ENCODE data around the gene SLAMF7. TPM values are rescaled to one million over a fixed set of nuclear protein-coding genes. Genes with fewer than 3 reads are reported as not detected.

The SLAMF7 gene
- total RNA-seq, 3 donors from 2014 or later (not counting 1 experiment from before 2014, with no cell fraction given) = 191 to 301 (median 227) TPM

GRCh38 chr1:160797271-160797709 is 58.2 kb downstream of the SLAMF7 start:
- no peaks in the 10 kb centered on the region for H3K36me3 Mint-ChIP-seq
- peak overlapping the region; percentile 90 for H3K4me3 Mint-ChIP-seq
- H3K27me3 Mint-ChIP-seq (ENCODE audit: low read depth in 2 of 2) = no peaks in the 10 kb centered on the region
- peaks cover 66 to 77% of the 10 kb centered on the region in 2 donors for H3K4me1 Mint-ChIP-seq
- peak overlapping the region; percentile 91 to 95 for H3K27ac Mint-ChIP-seq
- H3K9me3 Mint-ChIP-seq = no peaks in the 10 kb centered on the region
- Histone ChIP-seq H3K9me3 (ENCODE audit: control insufficient read depth, insufficient read depth, low read length) (no peaks in the 10 kb centered on the region), H3K4me3 (ENCODE audit: low read length) (peak overlapping the region; percentile 39), H3K27me3 (ENCODE audit: control insufficient read depth, insufficient read depth, low read length) (no peaks in the 10 kb centered on the region), H3K27ac (ENCODE audit: low read length) (peak overlapping the region; percentile 94), H3K36me3 (ENCODE audit: control insufficient read depth, insufficient read depth, low read length) (peaks cover 14% of the 10 kb centered on the region), H3K4me1 (ENCODE audit: control insufficient read depth, insufficient read depth, low read length) (peaks cover 57% of the 10 kb centered on the region)
- DNase-seq (no peak), ATAC-seq (no peak)
- WGBS (ENCODE audit: insufficient coverage) = 44% methylated on average over 2 of the region's 3 CpGs
- TF ChIP-seq, protein P1, sequence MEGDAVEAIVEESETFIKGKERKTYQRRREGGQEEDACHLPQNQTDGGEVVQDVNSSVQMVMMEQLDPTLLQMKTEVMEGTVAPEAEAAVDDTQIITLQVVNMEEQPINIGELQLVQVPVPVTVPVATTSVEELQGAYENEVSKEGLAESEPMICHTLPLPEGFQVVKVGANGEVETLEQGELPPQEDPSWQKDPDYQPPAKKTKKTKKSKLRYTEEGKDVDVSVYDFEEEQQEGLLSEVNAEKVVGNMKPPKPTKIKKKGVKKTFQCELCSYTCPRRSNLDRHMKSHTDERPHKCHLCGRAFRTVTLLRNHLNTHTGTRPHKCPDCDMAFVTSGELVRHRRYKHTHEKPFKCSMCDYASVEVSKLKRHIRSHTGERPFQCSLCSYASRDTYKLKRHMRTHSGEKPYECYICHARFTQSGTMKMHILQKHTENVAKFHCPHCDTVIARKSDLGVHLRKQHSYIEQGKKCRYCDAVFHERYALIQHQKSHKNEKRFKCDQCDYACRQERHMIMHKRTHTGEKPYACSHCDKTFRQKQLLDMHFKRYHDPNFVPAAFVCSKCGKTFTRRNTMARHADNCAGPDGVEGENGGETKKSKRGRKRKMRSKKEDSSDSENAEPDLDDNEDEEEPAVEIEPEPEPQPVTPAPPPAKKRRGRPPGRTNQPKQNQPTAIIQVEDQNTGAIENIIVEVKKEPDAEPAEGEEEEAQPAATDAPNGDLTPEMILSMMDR (IDR thresholded peaks at IDR 0.05) = no peak
- intact Hi-C loops (cut with micrococcal nuclease) = loop anchor here (1.0 to 5.0 kb wide), 5 partner anchors 40 to 114 kb away; partner anchors contain the start of genes CD244 and SLAMF7

DNA sequence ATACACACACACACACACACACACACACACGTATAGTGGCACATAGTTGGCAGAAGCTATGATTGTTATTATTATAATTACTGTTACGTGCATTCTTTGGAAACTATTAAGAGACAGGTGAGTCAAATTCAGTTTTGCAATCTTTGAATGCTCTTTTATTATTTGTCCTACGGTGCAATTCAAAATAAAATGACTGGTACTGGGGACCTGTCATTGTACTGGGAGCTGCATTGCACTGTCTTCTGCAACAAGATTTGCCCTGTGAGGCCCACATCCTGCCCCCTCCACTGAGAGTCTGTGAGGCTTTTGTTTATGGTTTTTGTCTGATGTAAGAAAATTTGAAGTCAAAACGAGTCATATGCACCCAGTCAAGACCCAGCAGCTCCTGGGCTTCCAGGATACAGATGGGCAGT is 58.8 kb downstream of the SLAMF7 start:
- Mint-ChIP-seq H3K27me3 (ENCODE audit: low read depth in 2 of 2) (no peaks in the 10 kb centered on the region), H3K4me3 (peak overlapping the region; percentile 90), H3K9me3 (no peaks in the 10 kb centered on the region), H3K27ac (peak overlapping the region; percentile 91 to 95), H3K36me3 (no peaks in the 10 kb centered on the region), H3K4me1 (peaks cover 66 to 77% of the 10 kb centered on the region in 2 donors)
- no peaks in the 10 kb centered on the region for H3K9me3 ChIP-seq (ENCODE audit: control insufficient read depth, insufficient read depth, low read length)
- peak overlapping the region; percentile 94 for H3K27ac ChIP-seq (ENCODE audit: low read length)
- H3K4me3 ChIP-seq (ENCODE audit: low read length) = peak overlapping the region; percentile 39
- peak; percentile 48 to 70 (median 57) for ATAC-seq
- H3K27me3 ChIP-seq (ENCODE audit: control insufficient read depth, insufficient read depth, low read length) = no peaks in the 10 kb centered on the region
- DNase-seq = peak; percentile 39 to 77
- WGBS (ENCODE audit: insufficient coverage) = 0% methylated on average over 3 of the region's 4 CpGs
- peaks cover 58% of the 10 kb centered on the region for H3K4me1 ChIP-seq (ENCODE audit: control insufficient read depth, insufficient read depth, low read length)
- peaks cover 19% of the 10 kb centered on the region for H3K36me3 ChIP-seq (ENCODE audit: control insufficient read depth, insufficient read depth, low read length)
- TF ChIP-seq, protein P1 (IDR thresholded peaks at IDR 0.05) = no peak
- intact Hi-C loops (cut with micrococcal nuclease) = loop anchor here (1.0 to 5.0 kb wide), 5 partner anchors 39 to 115 kb away; partner anchors contain the start of genes CD244 and SLAMF7

DNA sequence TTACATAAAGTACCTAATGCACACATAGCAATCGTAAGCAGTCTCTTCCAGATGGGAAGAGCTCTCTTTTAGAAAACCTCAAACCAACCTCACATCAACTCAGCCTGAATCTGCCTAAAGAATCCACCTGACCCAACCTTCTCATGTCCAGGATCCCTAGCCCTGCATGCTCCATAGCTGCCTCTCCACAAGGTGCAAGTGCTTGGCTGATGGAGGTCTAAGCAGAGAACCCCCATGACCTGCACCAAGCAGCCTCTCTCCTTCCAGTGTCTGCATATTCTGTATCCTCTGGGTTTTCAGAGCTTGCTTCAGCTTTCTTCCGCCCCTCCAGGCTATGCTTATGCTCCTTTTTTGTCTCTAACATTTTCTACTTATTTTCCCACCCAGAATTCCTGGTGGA is 59.4 kb downstream of the SLAMF7 start:
- Histone ChIP-seq H3K27me3 (ENCODE audit: control insufficient read depth, insufficient read depth, low read length) (no peaks in the 10 kb centered on the region), H3K27ac (ENCODE audit: low read length) (peak overlapping the region; percentile 94), H3K4me1 (ENCODE audit: control insufficient read depth, insufficient read depth, low read length) (peaks cover 58% of the 10 kb centered on the region), H3K9me3 (ENCODE audit: control insufficient read depth, insufficient read depth, low read length) (no peaks in the 10 kb centered on the region), H3K36me3 (ENCODE audit: control insufficient read depth, insufficient read depth, low read length) (peaks cover 19% of the 10 kb centered on the region), H3K4me3 (ENCODE audit: low read length) (no peak overlapping the region)
- DNase-seq (no peak), ATAC-seq (no peak)
- intact Hi-C loops (cut with micrococcal nuclease) = loop anchor here (5.0 kb wide), 3 partner anchors 39 to 64 kb away; partner anchors contain the start of gene CD244
- H3K27me3 Mint-ChIP-seq (ENCODE audit: low read depth in 2 of 2) = no peaks in the 10 kb centered on the region
- H3K9me3 Mint-ChIP-seq = no peaks in the 10 kb centered on the region
- H3K4me3 Mint-ChIP-seq = peak overlapping the region; percentile 90
- peaks cover 66 to 77% of the 10 kb centered on the region in 2 donors for H3K4me1 Mint-ChIP-seq
- H3K36me3 Mint-ChIP-seq = no peaks in the 10 kb centered on the region
- WGBS (ENCODE audit: insufficient coverage) = 46% methylated on average over 2 of the region's 2 CpGs
- TF ChIP-seq, protein P1 (IDR thresholded peaks at IDR 0.05) = no peak
- H3K27ac Mint-ChIP-seq = peak overlapping the region; percentile 91 to 95

DNA sequence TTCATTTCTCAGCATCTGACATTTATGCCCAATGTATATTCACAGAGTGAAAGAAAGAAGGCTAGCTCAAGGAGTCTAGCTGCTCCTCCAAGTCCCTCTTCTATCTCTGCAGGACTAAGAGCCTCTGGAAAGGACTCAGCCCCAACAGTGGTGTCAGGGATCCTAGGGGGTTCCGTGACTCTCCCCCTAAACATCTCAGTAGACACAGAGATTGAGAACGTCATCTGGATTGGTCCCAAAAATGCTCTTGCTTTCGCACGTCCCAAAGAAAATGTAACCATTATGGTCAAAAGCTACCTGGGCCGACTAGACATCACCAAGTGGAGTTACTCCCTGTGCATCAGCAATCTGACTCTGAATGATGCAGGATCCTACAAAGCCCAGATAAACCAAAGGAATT is 60.6 kb downstream of the SLAMF7 start:
- H3K9me3 ChIP-seq (ENCODE audit: control insufficient read depth, insufficient read depth, low read length) = no peaks in the 10 kb centered on the region
- Mint-ChIP-seq H3K27me3 (ENCODE audit: low read depth in 2 of 2) (no peaks in the 10 kb centered on the region), H3K4me3 (peak overlapping the region; percentile 90), H3K36me3 (no peaks in the 10 kb centered on the region), H3K27ac (peak overlapping the region; percentile 91 to 95), H3K9me3 (no peaks in the 10 kb centered on the region), H3K4me1 (peaks cover 71 to 74% of the 10 kb centered on the region in 2 donors)
- H3K27ac ChIP-seq (ENCODE audit: low read length) = no peak overlapping the region
- TF ChIP-seq, protein P1 (IDR thresholded peaks at IDR 0.05) = no peak
- intact Hi-C loops (cut with micrococcal nuclease) = loop anchor here (5.0 kb wide), 3 partner anchors 38 to 63 kb away; partner anchors contain the start of gene CD244
- H3K27me3 ChIP-seq (ENCODE audit: control insufficient read depth, insufficient read depth, low read length) = no peaks in the 10 kb centered on the region
- H3K4me1 ChIP-seq (ENCODE audit: control insufficient read depth, insufficient read depth, low read length) = peaks cover 58% of the 10 kb centered on the region
- H3K36me3 ChIP-seq (ENCODE audit: control insufficient read depth, insufficient read depth, low read length) = peaks cover 19% of the 10 kb centered on the region
- DNase-seq (no peak), ATAC-seq (no peak)
- no peak overlapping the region for H3K4me3 ChIP-seq (ENCODE audit: low read length)
- 90% methylated on average over 5 of the region's 5 CpGs for WGBS (ENCODE audit: insufficient coverage)

Data from natural killer cell (primary cell).